DOHH2 (cell line): ENCODE data around the gene MTA2.

Source experiments
- CTCF ChIP-seq: fragments of 200-600 bp; sonication (generic); IDR thresholded peaks from one replicate; pipeline ENCODE4 v1.5.1; 2014; ENCODE audit warnings: antibody characterized with exemption, mild to moderate bottlenecking, low read depth, low read length; ENCODE audit not compliant: poor library complexity, severe bottlenecking
- EZH2phosphoT487 ChIP-seq: fragments of 200-600 bp; sonication (generic); IDR thresholded peaks from 2 replicates; pipeline ENCODE4 v1.6.1; 2017; ENCODE audit warnings: borderline replicate concordance, mild to moderate bottlenecking, antibody characterized with exemption, low read length, moderate library complexity, mixed read lengths

- TF ChIP-seq CTCF (no peak), EZH2phosphoT487 (no peak)
Measured at GRCh38 chr11:62602141-62603071, 741 bp upstream of the MTA2 start.
